GM23248 (cell line): ENCODE results near the gene RNPEP. TPM values are rescaled to one million over a fixed set of nuclear protein-coding genes. Genes with fewer than 3 reads are reported as not detected.

Experiments used
- DNase-seq: peaks from one replicate; pipeline ENCODE4 v3.0.0-alpha.2; 2015
- H2AFZ ChIP-seq: fragments of 200-600 bp; sonication (generic); 2 replicates; pipeline ENCODE4 v1.6.1; 2016; ENCODE audit warnings: antibody characterized with exemption
- H3F3A ChIP-seq: fragments of 200-600 bp; sonication (generic); 2 replicates; pipeline ENCODE4 v1.6.1; 2016; ENCODE audit warnings: mild to moderate bottlenecking, antibody characterized with exemption, mixed run types; ENCODE audit not compliant: insufficient read depth
- H3K27ac ChIP-seq: fragments of 200-600 bp; sonication (generic); 2 replicates; pipeline ENCODE4 v1.5.1; 2016; ENCODE audit warnings: mild to moderate bottlenecking
- H3K27me3 ChIP-seq: fragments of 200-600 bp; sonication (generic); replicated peaks from 2 replicates; pipeline ENCODE4 v1.6.1; 2016; ENCODE audit warnings: mild to moderate bottlenecking; ENCODE audit not compliant: insufficient read depth
- H3K36me3 ChIP-seq: fragments of 200-600 bp; sonication (generic); 2 replicates; pipeline ENCODE4 v1.6.1; 2016; ENCODE audit warnings: low read depth, mild to moderate bottlenecking
- H3K4me1 ChIP-seq: fragments of 200-600 bp; sonication (generic); 2 replicates; pipeline ENCODE4 v1.6.1; 2016; ENCODE audit warnings: mild to moderate bottlenecking; ENCODE audit not compliant: insufficient read depth
- H3K4me2 ChIP-seq: fragments of 200-600 bp; sonication (generic); one replicate; pipeline ENCODE4 v1.6.1; 2016; ENCODE audit warnings: mild to moderate bottlenecking; ENCODE audit not compliant: unreplicated experiment
- H3K4me3 ChIP-seq: fragments of 200-600 bp; sonication (generic); 2 replicates; pipeline ENCODE4 v1.5.1; 2016; ENCODE audit warnings: mild to moderate bottlenecking
- H3K79me2 ChIP-seq: fragments of 200-600 bp; sonication (generic); 2 replicates; pipeline ENCODE4 v1.6.1; 2016; ENCODE audit warnings: mild to moderate bottlenecking; ENCODE audit not compliant: insufficient read depth
- H3K9ac ChIP-seq: fragments of 200-600 bp; sonication (generic); 2 replicates; pipeline ENCODE4 v1.6.1; 2016; ENCODE audit warnings: mild to moderate bottlenecking
- H3K9me2 ChIP-seq: fragments of 200-600 bp; sonication (generic); 2 replicates; pipeline ENCODE4 v1.6.1; 2016; ENCODE audit warnings: mixed run types, mild to moderate bottlenecking, moderate library complexity; ENCODE audit not compliant: insufficient read depth
- H3K9me3 ChIP-seq: fragments of 200-600 bp; sonication (generic); one replicate; pipeline ENCODE4 v1.6.1; 2017; ENCODE audit warnings: low read depth
- H4K20me1 ChIP-seq: fragments of 200-600 bp; sonication (generic); 2 replicates; pipeline ENCODE4 v1.6.0; 2016; ENCODE audit not compliant: insufficient read depth
- EZH2 ChIP-seq: fragments of 200-600 bp; sonication (generic); IDR thresholded peaks from 2 replicates; pipeline ENCODE4 v1.6.1; 2018; ENCODE audit warnings: antibody characterized with exemption, mild to moderate bottlenecking; ENCODE audit not compliant: insufficient read depth, poor library complexity, severe bottlenecking
- EZH2phosphoT487 ChIP-seq: fragments of 200-600 bp; sonication (generic); IDR thresholded peaks from 2 replicates; pipeline ENCODE4 v1.6.1; 2018; ENCODE audit warnings: antibody characterized with exemption, moderate library complexity, mild to moderate bottlenecking, low read depth; ENCODE audit not compliant: insufficient read depth
- WGBS, 2 experiments: methylation state at CpG; one replicate each; pipeline ENCODE4 v1.1.6; 2015 to 2017; ENCODE audit warnings: low lambda C conversion rate in 2 of 2, low coverage in 1 of 2; ENCODE audit errors: missing lambda C conversion rate in 2 of 2; 5-methylcytosine and 5-hydroxymethylcytosine counted together
- in situ Hi-C: fragments of 300-500 bp; cut with MboI; formaldehyde crosslinking; loops from 2 replicates; pipeline ENCODE4 v1.15.0; 2020
- polyA plus RNA-seq: library from polyadenylated mRNA; unstranded; fragments of >200 nt; fragmentation: Nextera tagmentation; extraction: Ambion mirVana; gene quantifications from 2 replicates; pipeline ENCODE4 v1.2.1, GENCODE V29; 2016
- total RNA-seq: library from RNA; depleted of rRNA; stranded (reverse); fragments of >200 nt; shearing (Covaris generic); gene quantifications from 2 replicates; pipeline ENCODE4 v1.2.3, GENCODE V29; 2014

The RNPEP gene
- total and polyA plus RNA-seq, 2 experiments from 2014 or later, result 68.6 to 80.5 TPM

GRCh38 chr1:201949491-201949890 is 33.0 kb upstream of the RNPEP start:
- H3K4me3 ChIP-seq, result no peak overlapping the region
- no peaks in the 10 kb centered on the region for H3K9me2 ChIP-seq
- peak; percentile 29 for DNase-seq
- H3F3A ChIP-seq, result peaks cover 15% of the 10 kb centered on the region
- no peak overlapping the region for H3K4me2 ChIP-seq
- no peaks in the 10 kb centered on the region for H3K36me3 ChIP-seq
- in situ Hi-C loops, result no loop called here
- H3K27ac ChIP-seq, result no peak overlapping the region
- TF ChIP-seq EZH2phosphoT487 (no peak), EZH2 (no peak)
- peak overlapping the region; percentile 37; the same call in 1 of the 2 replicates for H2AFZ ChIP-seq
- no peak overlapping the region for H3K9ac ChIP-seq
- no peaks in the 10 kb centered on the region for H4K20me1 ChIP-seq
- H3K79me2 ChIP-seq, result peaks cover 11% of the 10 kb centered on the region; the same call in 1 of the 2 replicates
- peaks cover 25% of the 10 kb centered on the region for H3K4me1 ChIP-seq
- H3K27me3 ChIP-seq, result no peaks in the 10 kb centered on the region
- H3K9me3 ChIP-seq, result no peaks in the 10 kb centered on the region

- Histone ChIP-seq H4K20me1 (no peaks in the 10 kb centered on the region), H3K4me2 (peak overlapping the region; percentile 77), H3K9ac (peak overlapping the region; percentile 95), H3F3A (0 out of 2 replicates have a peak, but pooled peaks cover 4% of the 10 kb centered on the region), H2AFZ (peak overlapping the region; percentile 79), H3K36me3 (peaks cover 19% of the 10 kb centered on the region), H3K9me3 (no peaks in the 10 kb centered on the region), H3K27me3 (no peaks in the 10 kb centered on the region), H3K27ac (peak overlapping the region; percentile 92), H3K4me1 (peaks cover 10% of the 10 kb centered on the region), H3K9me2 (no peaks in the 10 kb centered on the region), H3K79me2 (peaks cover 42% of the 10 kb centered on the region), H3K4me3 (peak overlapping the region; percentile 94)
- TF ChIP-seq EZH2phosphoT487, result no peak
- TF ChIP-seq EZH2, result no peak
- in situ Hi-C loops, result no loop called here
- 49 to 54% methylated on average over 16 to 24 of the region's 24 CpGs for WGBS, 2 experiments
- peak; percentile 3 for DNase-seq
These were observed 28.0 kb upstream of the RNPEP start for GRCh38 chr1:201954263-201955008.

GRCh38 chr1:201955009-201955728 is 27.3 kb upstream of the RNPEP start, which contains the start of gene TIMM17A:
TSS of gene TIMM17A (plus strand) at chr1:201955503. CDS start at chr1:201955527, 24 bp downstream.
- peaks cover 10% of the 10 kb centered on the region for H3K4me1 ChIP-seq
- H3K27me3 ChIP-seq, result no peaks in the 10 kb centered on the region
- H3K4me3 ChIP-seq, result peak within 1 kb of the TSS; percentile 94
- H3F3A ChIP-seq, result 0 out of 2 replicates have a peak, but pooled peaks cover 4% of the 10 kb centered on the region
- H3K9me3 ChIP-seq, result no peaks in the 10 kb centered on the region
- H3K36me3 ChIP-seq, result peaks cover 19% of the 10 kb centered on the region
- TF ChIP-seq EZH2phosphoT487 (no peak), EZH2 (no peak)
- WGBS, 2 experiments, result 1 to 2% methylated on average over 37 to 41 of the region's 43 CpGs
- H3K9ac ChIP-seq, result peak within 1 kb of the TSS; percentile 95
- H4K20me1 ChIP-seq, result no peaks in the 10 kb centered on the region
- peak within 1 kb of the TSS; percentile 87 for H2AFZ ChIP-seq
- DNase-seq, result peak; percentile 99
- H3K79me2 ChIP-seq, result peaks cover 49% of the 10 kb centered on the region
- in situ Hi-C loops, result no loop called here
- no peaks in the 10 kb centered on the region for H3K9me2 ChIP-seq
- peak within 1 kb of the TSS; percentile 98 for H3K4me2 ChIP-seq
- peak within 1 kb of the TSS; percentile 92 for H3K27ac ChIP-seq

- in situ Hi-C loops, result no loop called here
- no peaks in the 10 kb centered on the region for H3K9me3 ChIP-seq
These were observed 26.7 kb upstream of the RNPEP start for GRCh38 chr1:201955729-201956143.

More at GRCh38 chr1:201955729-201956143, 26.7 kb upstream of the RNPEP start:
- H3K4me2 ChIP-seq, result peak overlapping the region; percentile 98
- H3K9ac ChIP-seq, result peak overlapping the region; percentile 95
- peaks cover 19% of the 10 kb centered on the region for H3K36me3 ChIP-seq
- H3K27me3 ChIP-seq, result no peaks in the 10 kb centered on the region
- no peaks in the 10 kb centered on the region for H4K20me1 ChIP-seq
- 1% methylated on average over 17 of the region's 17 CpGs for WGBS, 2 experiments
- TF ChIP-seq EZH2 (no peak), EZH2phosphoT487 (no peak)
- no peak for DNase-seq
- peak overlapping the region; percentile 87 for H2AFZ ChIP-seq
- H3K79me2 ChIP-seq, result peaks cover 55% of the 10 kb centered on the region
- H3K4me1 ChIP-seq, result peaks cover 10% of the 10 kb centered on the region
- peak overlapping the region; percentile 94 for H3K4me3 ChIP-seq
- peak overlapping the region; percentile 92 for H3K27ac ChIP-seq
- H3K9me2 ChIP-seq, result no peaks in the 10 kb centered on the region
- 0 out of 2 replicates have a peak, but pooled peaks cover 4% of the 10 kb centered on the region for H3F3A ChIP-seq
